RWPE1 (cell line): ENCODE measurements around the gene MRPS34.

ENCODE experiments used
- CTCF ChIA-PET: fragments of 350-600 bp; sonication (Branson Sonifier 250); formaldehyde crosslinking; extraction: SDS; loops from one replicate; lab custom pipeline; 2021; lab: Yijun Ruan, JAX
- POLR2A ChIA-PET: fragments of 400-600 bp; formaldehyde crosslinking; extraction: SDS; loops from one replicate; lab custom pipeline; 2020; ENCODE audit warnings: antibody characterized with exemption; ENCODE audit not compliant: low non-redundant PET; lab: Yijun Ruan, JAX
- DNase-seq: peaks from one replicate; pipeline ENCODE4 v3.0.0; 2012; ENCODE audit warnings: low spot score
- H3K27ac ChIP-seq: fragments of 450-650 bp; 2 replicates; pipeline ENCODE4 v1.5.1; 2017
- CTCF ChIP-seq: fragments of 450-650 bp; conservative IDR thresholded peaks from 2 replicates; pipeline ENCODE4 v1.5.1; 2017; ENCODE audit warnings: low read depth, mild to moderate bottlenecking

The MRPS34 gene

GRCh38 chr16:1779741-1780676 is 7.1 kb upstream of the MRPS34 start:
- H3K27ac ChIP-seq = peak overlapping the region; percentile 92
- CTCF ChIA-PET = no interaction called here
- TF ChIP-seq CTCF = no peak
- POLR2A ChIA-PET = no interaction called here
- no peak for DNase-seq

GRCh38 chr16:1779234-1779701 is 6.3 kb upstream of the MRPS34 start:
- no peak for DNase-seq
- no peak for TF ChIP-seq CTCF
- H3K27ac ChIP-seq = peak overlapping the region; percentile 92
- CTCF ChIA-PET = no interaction called here
- POLR2A ChIA-PET = no interaction called here

GRCh38 chr16:1778200-1779179 is 5.6 kb upstream of the MRPS34 start:
- CTCF ChIA-PET = no interaction called here
- POLR2A ChIA-PET = no interaction called here
- no peak for DNase-seq
- no peak for TF ChIP-seq CTCF
- H3K27ac ChIP-seq = peak overlapping the region; percentile 92

GRCh38 chr16:1777375-1778199 is 4.7 kb upstream of the MRPS34 start:
- no peak for TF ChIP-seq CTCF
- POLR2A ChIA-PET = no interaction called here
- no peak for DNase-seq
- H3K27ac ChIP-seq = peak overlapping the region; percentile 92
- CTCF ChIA-PET = no interaction called here

GRCh38 chr16:1776991-1777374 is 4.0 kb upstream of the MRPS34 start:
- H3K27ac ChIP-seq = peak overlapping the region; percentile 92
- no peak for DNase-seq
- POLR2A ChIA-PET = interaction anchor here (0.5 kb wide), 1 partner anchor 39 kb away, joined by 5 read pairs; no protein-coding TSS in a partner anchor
- CTCF ChIA-PET = no interaction called here
- TF ChIP-seq CTCF = no peak
